Body of pancreas (tissue), 4 donors: Measurements from ENCODE around the gene PLTP. TPM values are rescaled to one million over a fixed set of nuclear protein-coding genes. Genes with fewer than 3 reads are reported as not detected.

Experiments used
- ATAC-seq: fragments of 150-250 bp; one replicate; pipeline ENCODE4 v1.9.1; 2016
- DNase-seq, 4 donors: peaks; one replicate each; pipeline ENCODE4 v3.0.0-alpha.2; 2019
- H3K27ac ChIP-seq, 4 donors: fragments of 200-600 bp; sonication (generic); 1 replicate in 3 of 4; 2 replicates in 1 of 4; pipeline versions ENCODE4 v1.5.1 to v1.6.1; 2016 to 2019; ENCODE audit warnings: mild to moderate bottlenecking in 1 of 4, mixed read lengths in 1 of 4, moderate library complexity in 1 of 4
- H3K27me3 ChIP-seq, 2 donors: fragments of 200-600 bp; sonication (generic); one replicate each; pipeline ENCODE4 v1.6.0; 2016; ENCODE audit warnings: mild to moderate bottlenecking in 1 of 2
- H3K36me3 ChIP-seq, 2 donors: fragments of 200-600 bp; sonication (generic); replicated peaks in 1 of 2; 2 replicates each; pipeline ENCODE4 v1.5.1; 2016; ENCODE audit warnings: low read depth in 2 of 2; ENCODE audit not compliant: insufficient read depth in 1 of 2
- H3K4me1 ChIP-seq: fragments of 200-600 bp; sonication (generic); one replicate; pipeline ENCODE4 v1.6.0; 2016
- H3K4me3 ChIP-seq, 2 donors: fragments of 200-600 bp; sonication (generic); 1 replicate in 1 of 2; 2 replicates in 1 of 2; pipeline ENCODE4 v1.5.1; 2016 to 2019
- H3K9me3 ChIP-seq, 3 donors: fragments of 200-600 bp; sonication (generic); 1 replicate in 2 of 3; 2 replicates in 1 of 3; pipeline ENCODE4 v1.5.1; 2016
- CTCF ChIP-seq, 7 experiments: fragments of 450-650 bp in 4 of 7; fragments of 200-600 bp in 3 of 7; sonication (generic) in 3 of 7; IDR thresholded peaks; one replicate each; pipeline ENCODE4 v1.5.1; 2016 to 2019; ENCODE audit warnings: antibody characterized with exemption in 7 of 7
- POLR2A ChIP-seq, 3 donors: fragments of 450-650 bp; IDR thresholded peaks; one replicate each; pipeline ENCODE4 v1.6.1; 2016; ENCODE audit warnings: antibody characterized with exemption in 3 of 3, mild to moderate bottlenecking in 2 of 3
- WGBS, 2 donors: methylation state at CpG; one replicate each; pipeline ENCODE4 v1.1.5; 2017; 5-methylcytosine and 5-hydroxymethylcytosine counted together
- intact Hi-C: fragments of 100-400 bp; cut with DNase I; formaldehyde crosslinking; loops from one replicate; pipeline ENCODE4 v1.15.1; 2023
- total RNA-seq, 2 donors: library from RNA; depleted of rRNA; stranded (reverse); fragments of >200 nt; gene quantifications; one replicate each; pipeline ENCODE4 v1.1.0, GENCODE V29; 2016

Gene PLTP
- total RNA-seq, 2 donors from 2014 or later, result 109 to 198 TPM

- intact Hi-C loops, result no loop called here
- Histone ChIP-seq H3K27ac (no peak overlapping the region), H3K4me1 (peaks cover 19% of the 10 kb centered on the region), H3K36me3 (no peaks in the 10 kb centered on the region), H3K9me3 (no peaks in the 10 kb centered on the region), H3K4me3 (no peak overlapping the region), H3K27me3 (no peaks in the 10 kb centered on the region)
- peak in 1 of 4 donors; percentile 46 for DNase-seq
- 68 to 70% methylated on average over 7 of the region's 7 CpGs for WGBS, 2 donors
- TF ChIP-seq CTCF (IDR thresholded peaks at IDR 0.05) (no peak), POLR2A (IDR thresholded peaks at IDR 0.05) (no peak)
- ATAC-seq, result no peak
Measured at GRCh38 chr20:45860560-45861220, 51.3 kb downstream of the PLTP start.

- H3K27ac ChIP-seq, result no peak overlapping the region
- H3K9me3 ChIP-seq, result no peaks in the 10 kb centered on the region
- no peaks in the 10 kb centered on the region for H3K27me3 ChIP-seq
- DNase-seq (no peak), ATAC-seq (no peak)
- H3K4me1 ChIP-seq, result peaks cover 25% of the 10 kb centered on the region
- WGBS, 2 donors, result 86 to 95% methylated on average over 5 of the region's 5 CpGs
- H3K4me3 ChIP-seq, result no peak overlapping the region
- H3K36me3 ChIP-seq, result no peaks in the 10 kb centered on the region
- intact Hi-C loops, result no loop called here
- TF ChIP-seq CTCF (IDR thresholded peaks at IDR 0.05) (no peak), POLR2A (IDR thresholded peaks at IDR 0.05) (no peak)
Measured at GRCh38 chr20:45859916-45860315, 52.0 kb downstream of the PLTP start.

- H3K4me1 ChIP-seq, result peaks cover 32% of the 10 kb centered on the region
- TF ChIP-seq POLR2A (IDR thresholded peaks at IDR 0.05), result no peak
- TF ChIP-seq CTCF (IDR thresholded peaks at IDR 0.05), result no peak
- ATAC-seq, result no peak
- no peaks in the 10 kb centered on the region for H3K9me3 ChIP-seq
- peak overlapping the region; percentile 52 to 80 (median 70) for H3K27ac ChIP-seq
- no peaks in the 10 kb centered on the region for H3K27me3 ChIP-seq
- WGBS, 2 donors, result 16 to 23% methylated on average over 9 to 13 of the region's 13 CpGs
- no peak for DNase-seq
- H3K4me3 ChIP-seq, result peak overlapping the region; percentile 11 to 73
- no peaks in the 10 kb centered on the region for H3K36me3 ChIP-seq
- intact Hi-C loops, result no loop called here
Measured at GRCh38 chr20:45857882-45858216, 54.1 kb downstream of the PLTP start.

- ATAC-seq, result peak; percentile 100
- DNase-seq, result peak; percentile 96 to 100 (median 98)
- H3K27me3 ChIP-seq, result no peaks in the 10 kb centered on the region
- no peaks in the 10 kb centered on the region for H3K36me3 ChIP-seq
- intact Hi-C loops, result no loop called here
- 0 to 1% methylated on average over 14 to 35 of the region's 36 CpGs for WGBS, 2 donors
- peak within 1 kb of the TSS; percentile 52 to 80 (median 70) for H3K27ac ChIP-seq
- TF ChIP-seq POLR2A (IDR thresholded peaks at IDR 0.05), result peak; percentile 50 to 81 (median 80)
- TF ChIP-seq CTCF (IDR thresholded peaks at IDR 0.05), result no peak
- peak within 1 kb of the TSS; percentile 30 to 73 for H3K4me3 ChIP-seq
- peaks cover 32% of the 10 kb centered on the region for H3K4me1 ChIP-seq
- no peaks in the 10 kb centered on the region for H3K9me3 ChIP-seq
Measured at GRCh38 chr20:45857114-45857881, 54.7 kb downstream of the PLTP start, which contains the start of the genes ACOT8 and ZSWIM3. ACOT8 (minus strand) TSS chr20:45857392; CDS start chr20:45857315, 77 bp downstream. ZSWIM3 (plus strand) TSS chr20:45857614; CDS start chr20:45857826, 212 bp downstream.
